ENCODE data around the gene ANKRD33B. TPM values are rescaled to one million over a fixed set of nuclear protein-coding genes. Genes with fewer than 3 reads are reported as not detected.

ANKRD33B gene
- total RNA-seq, 1 donor from 2014 or later, result 0.84 TPM

GRCh38 chr5:10624679-10625078 is 60.8 kb downstream of the ANKRD33B start:
- H3K4me1 Mint-ChIP-seq, result peaks cover 13% of the 10 kb centered on the region
- no peak for DNase-seq (ENCODE audit: low read depth, low spot score)
- H3K4me3 Mint-ChIP-seq, result no peak overlapping the region

GRCh38 chr5:10625700-10626472 is 62.0 kb downstream of the ANKRD33B start:
- no peak overlapping the region for H3K27ac Mint-ChIP-seq (ENCODE audit: unreplicated experiment)
- no peak for TF ChIP-seq CTCF (conservative IDR thresholded peaks at IDR 0.05)
- no peak overlapping the region for H3K4me3 Mint-ChIP-seq
- H3K4me1 Mint-ChIP-seq, result peaks cover 13% of the 10 kb centered on the region
- H3K36me3 Mint-ChIP-seq (ENCODE audit: low read depth), result no peaks in the 10 kb centered on the region
- DNase-seq (ENCODE audit: low read depth, low spot score), result no peak
- peaks cover 5% of the 10 kb centered on the region for H3K9me3 Mint-ChIP-seq
- peaks cover 19% of the 10 kb centered on the region for H3K27me3 Mint-ChIP-seq (ENCODE audit: low read depth)

More at GRCh38 chr5:10624679-10625078, 60.8 kb downstream of the ANKRD33B start:
- Mint-ChIP-seq H3K9me3 (peaks cover 9% of the 10 kb centered on the region), H3K36me3 (ENCODE audit: low read depth) (no peaks in the 10 kb centered on the region), H3K27me3 (ENCODE audit: low read depth) (peaks cover 14% of the 10 kb centered on the region), H3K27ac (ENCODE audit: unreplicated experiment) (no peak overlapping the region)
- no peak for TF ChIP-seq CTCF (conservative IDR thresholded peaks at IDR 0.05)

- TF ChIP-seq CTCF (conservative IDR thresholded peaks at IDR 0.05), result no peak
- no peak for DNase-seq (ENCODE audit: low read depth, low spot score)
- peaks cover 20% of the 10 kb centered on the region for H3K4me1 Mint-ChIP-seq
- H3K4me3 Mint-ChIP-seq, result no peak overlapping the region
- H3K36me3 Mint-ChIP-seq (ENCODE audit: low read depth), result no peaks in the 10 kb centered on the region
- H3K27me3 Mint-ChIP-seq (ENCODE audit: low read depth), result peaks cover 21% of the 10 kb centered on the region
- H3K9me3 Mint-ChIP-seq, result no peaks in the 10 kb centered on the region
- no peak overlapping the region for H3K27ac Mint-ChIP-seq (ENCODE audit: unreplicated experiment)
These were observed 62.7 kb downstream of the ANKRD33B start for GRCh38 chr5:10626473-10627013.

GRCh38 chr5:10627160-10627701 is 63.4 kb downstream of the ANKRD33B start:
- H3K4me3 Mint-ChIP-seq, result peak overlapping the region; percentile 88
- no peaks in the 10 kb centered on the region for H3K9me3 Mint-ChIP-seq
- H3K4me1 Mint-ChIP-seq, result peaks cover 20% of the 10 kb centered on the region
- H3K27me3 Mint-ChIP-seq (ENCODE audit: low read depth), result peaks cover 19% of the 10 kb centered on the region
- DNase-seq (ENCODE audit: low read depth, low spot score), result no peak
- H3K27ac Mint-ChIP-seq (ENCODE audit: unreplicated experiment), result peak overlapping the region; percentile 95
- no peaks in the 10 kb centered on the region for H3K36me3 Mint-ChIP-seq (ENCODE audit: low read depth)
- no peak for TF ChIP-seq CTCF (conservative IDR thresholded peaks at IDR 0.05)

GRCh38 chr5:10628601-10629000 is 64.7 kb downstream of the ANKRD33B start:
- TF ChIP-seq CTCF (conservative IDR thresholded peaks at IDR 0.05), result no peak
- no peak for DNase-seq (ENCODE audit: low read depth, low spot score)
- Mint-ChIP-seq H3K4me1 (peaks cover 23% of the 10 kb centered on the region), H3K4me3 (no peak overlapping the region), H3K9me3 (no peaks in the 10 kb centered on the region), H3K36me3 (ENCODE audit: low read depth) (no peaks in the 10 kb centered on the region), H3K27me3 (ENCODE audit: low read depth) (peaks cover 19% of the 10 kb centered on the region), H3K27ac (ENCODE audit: unreplicated experiment) (no peak overlapping the region)

Measured in neural crest cell (in vitro differentiated cells).